Measurements from ENCODE around the gene MED20. TPM values are rescaled to one million over a fixed set of nuclear protein-coding genes. Genes with fewer than 3 reads are reported as not detected.
"Not testable (repeated sequence)": the region's sequence is repeated elsewhere in the genome, so short reads cannot be mapped to it uniquely, and the experiment has no call there.

The MED20 gene
- polyA plus RNA-seq, 1 of the 3 experiments (the other 2 are of a cell fraction): 25.1 TPM

DNA sequence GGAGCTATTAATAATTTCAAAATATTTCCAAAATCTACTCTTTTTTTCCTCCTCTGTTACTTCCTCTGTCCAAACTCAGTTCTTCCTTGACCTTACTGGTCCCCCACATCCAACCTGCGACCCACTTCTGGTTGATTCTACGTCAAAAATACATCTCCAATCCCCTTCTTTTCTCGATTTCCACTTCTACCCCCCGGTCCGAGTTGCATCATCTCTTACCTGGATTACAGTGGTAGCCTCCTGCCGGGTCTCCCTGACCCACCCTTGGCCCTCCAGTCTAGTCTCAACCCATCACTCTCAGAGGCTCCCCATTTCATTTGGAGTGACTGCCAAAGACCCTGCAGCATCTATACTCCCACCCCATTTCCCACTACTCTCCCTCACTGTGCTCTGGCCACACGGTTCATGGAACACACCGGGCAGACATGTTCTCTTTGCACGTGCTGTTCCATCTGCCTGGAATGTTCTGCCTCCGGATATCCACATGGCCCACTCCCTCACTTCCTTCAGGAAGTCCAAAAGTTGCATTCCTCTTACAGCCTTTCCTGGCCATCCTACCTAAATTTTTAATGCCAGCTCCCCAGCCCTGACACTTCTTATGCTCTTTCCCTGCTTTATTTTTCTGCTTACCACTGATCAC is 26.8 kb upstream of the MED20 start:
- no peak overlapping the region for H3K4me3 ChIP-seq (ENCODE audit: low read depth in 2 of 2, low read length in 1 of 2)
- H3F3A ChIP-seq (replicated peaks; ENCODE audit: insufficient read depth): peaks cover 11% of the 10 kb centered on the region
- no peaks in the 10 kb centered on the region for H3K79me2 ChIP-seq (ENCODE audit: insufficient read depth)
- ChIA-PET CTCF (interaction anchor here (0.7 to 1.7 kb wide), 2 partner anchors 160 to 849 kb away, joined by 3 to 4 read pairs; partner anchors contain the start of gene TOMM6), POLR2A (no interaction called here)
- WGBS (ENCODE audit: low lambda C conversion rate): 84% methylated on average over 10 of the region's 10 CpGs
- H3K9ac ChIP-seq: no peak overlapping the region
- H2AFZ ChIP-seq (ENCODE audit: low read depth): no peak overlapping the region
- no peak overlapping the region for H3K27ac ChIP-seq (ENCODE audit: low read depth in 2 of 2, low read length in 1 of 2)
- no peaks in the 10 kb centered on the region for H3K36me3 ChIP-seq (replicated peaks in 1 of 2; ENCODE audit: control insufficient read depth in 1 of 2, insufficient read depth in 2 of 2, low read length in 1 of 2)
- H3K4me2 ChIP-seq: no peak overlapping the region
- no peaks in the 10 kb centered on the region for H4K20me1 ChIP-seq (ENCODE audit: insufficient read depth)
- no peaks in the 10 kb centered on the region for H3K9me3 ChIP-seq
- no peak for TF ChIP-seq MEF2A (IDR thresholded peaks at IDR 0.05; ENCODE audit: borderline replicate concordance, low read depth)
- no peak for TF ChIP-seq GATA2 (CRISPR knock-in tag; IDR thresholded peaks at IDR 0.05)
- TF ChIP-seq, protein P1, sequence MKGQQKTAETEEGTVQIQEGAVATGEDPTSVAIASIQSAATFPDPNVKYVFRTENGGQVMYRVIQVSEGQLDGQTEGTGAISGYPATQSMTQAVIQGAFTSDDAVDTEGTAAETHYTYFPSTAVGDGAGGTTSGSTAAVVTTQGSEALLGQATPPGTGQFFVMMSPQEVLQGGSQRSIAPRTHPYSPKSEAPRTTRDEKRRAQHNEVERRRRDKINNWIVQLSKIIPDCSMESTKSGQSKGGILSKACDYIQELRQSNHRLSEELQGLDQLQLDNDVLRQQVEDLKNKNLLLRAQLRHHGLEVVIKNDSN (IDR thresholded peaks at IDR 0.05; ENCODE audit: borderline replicate concordance, low read depth): no peak
- TF ChIP-seq YY1 (IDR thresholded peaks at IDR 0.05; ENCODE audit: low read depth): no peak
- TF ChIP-seq RCOR1 (IDR thresholded peaks at IDR 0.05; ENCODE audit: low read length): no peak
- TF ChIP-seq, protein P2, sequence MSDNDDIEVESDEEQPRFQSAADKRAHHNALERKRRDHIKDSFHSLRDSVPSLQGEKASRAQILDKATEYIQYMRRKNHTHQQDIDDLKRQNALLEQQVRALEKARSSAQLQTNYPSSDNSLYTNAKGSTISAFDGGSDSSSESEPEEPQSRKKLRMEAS (IDR thresholded peaks at IDR 0.05; ENCODE audit: low read depth): no peak
- TF ChIP-seq RXRA (IDR thresholded peaks at IDR 0.05; ENCODE audit: borderline replicate concordance, low read depth): no peak
- no peak for TF ChIP-seq NRF1 (IDR thresholded peaks at IDR 0.05; ENCODE audit: low read depth, low read length)
- no peak for TF ChIP-seq RFX5 (IDR thresholded peaks at IDR 0.05; ENCODE audit: low read length)
- H3K27me3 ChIP-seq (ENCODE audit: insufficient read depth): no peaks in the 10 kb centered on the region
- no peaks in the 10 kb centered on the region for H3K4me1 ChIP-seq (ENCODE audit: control insufficient read depth in 1 of 2, insufficient read depth in 2 of 2, low read depth in 1 of 2, low read length in 1 of 2)
- no peaks in the 10 kb centered on the region for H3K9me2 ChIP-seq
- no peak for DNase-seq

DNA sequence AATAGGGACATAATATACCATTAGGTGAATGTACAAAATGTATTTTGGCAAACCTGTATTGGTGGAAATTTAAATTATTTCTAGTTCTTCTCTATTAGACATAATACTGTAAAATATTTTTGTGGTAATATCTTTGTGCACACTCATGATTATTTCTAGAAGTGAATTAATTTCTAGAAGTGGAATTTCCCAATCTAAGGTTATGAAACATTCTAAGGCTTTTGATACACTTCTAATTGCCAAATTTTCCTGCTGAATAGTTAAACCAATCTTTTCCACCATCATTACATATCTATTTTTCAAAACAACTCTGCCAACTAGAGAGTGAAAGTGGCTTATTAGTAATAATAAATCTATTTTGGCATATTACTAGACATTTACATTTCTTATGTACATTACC is 22.5 kb upstream of the MED20 start:
- Histone ChIP-seq H3K9ac (no peak overlapping the region), H3K9me2 (no peaks in the 10 kb centered on the region), H3K4me1 (ENCODE audit: control insufficient read depth in 1 of 2, insufficient read depth in 2 of 2, low read depth in 1 of 2, low read length in 1 of 2) (peaks cover 15 to 23% of the 10 kb centered on the region in 2 experiments; a peak in 3 of 4 replicates), H3F3A (replicated peaks; ENCODE audit: insufficient read depth) (peaks cover 19% of the 10 kb centered on the region), H3K27ac (ENCODE audit: low read depth in 2 of 2, low read length in 1 of 2) (no peak overlapping the region), H3K79me2 (ENCODE audit: insufficient read depth) (peaks cover 30% of the 10 kb centered on the region), H3K4me2 (no peak overlapping the region), H4K20me1 (ENCODE audit: insufficient read depth) (no peaks in the 10 kb centered on the region), H3K36me3 (replicated peaks in 1 of 2; ENCODE audit: control insufficient read depth in 1 of 2, insufficient read depth in 2 of 2, low read length in 1 of 2) (no peaks in the 10 kb centered on the region), H2AFZ (ENCODE audit: low read depth) (no peak overlapping the region), H3K4me3 (ENCODE audit: low read depth in 2 of 2, low read length in 1 of 2) (no peak overlapping the region), H3K9me3 (no peaks in the 10 kb centered on the region), H3K27me3 (ENCODE audit: insufficient read depth) (no peaks in the 10 kb centered on the region)
- DNase-seq: no peak
- CTCF ChIA-PET: interaction anchor here (1.1 to 10.3 kb wide), 4 partner anchors 22 to 156 kb away, joined by 3 to 96 read pairs (median 6); partner anchors contain the start of genes BYSL, MED20 and TOMM6
- POLR2A ChIA-PET: no interaction called here
- TF ChIP-seq SIN3A (IDR thresholded peaks at IDR 0.05; ENCODE audit: borderline replicate concordance, low read depth, low read length): no peak
- TF ChIP-seq, protein P3, sequence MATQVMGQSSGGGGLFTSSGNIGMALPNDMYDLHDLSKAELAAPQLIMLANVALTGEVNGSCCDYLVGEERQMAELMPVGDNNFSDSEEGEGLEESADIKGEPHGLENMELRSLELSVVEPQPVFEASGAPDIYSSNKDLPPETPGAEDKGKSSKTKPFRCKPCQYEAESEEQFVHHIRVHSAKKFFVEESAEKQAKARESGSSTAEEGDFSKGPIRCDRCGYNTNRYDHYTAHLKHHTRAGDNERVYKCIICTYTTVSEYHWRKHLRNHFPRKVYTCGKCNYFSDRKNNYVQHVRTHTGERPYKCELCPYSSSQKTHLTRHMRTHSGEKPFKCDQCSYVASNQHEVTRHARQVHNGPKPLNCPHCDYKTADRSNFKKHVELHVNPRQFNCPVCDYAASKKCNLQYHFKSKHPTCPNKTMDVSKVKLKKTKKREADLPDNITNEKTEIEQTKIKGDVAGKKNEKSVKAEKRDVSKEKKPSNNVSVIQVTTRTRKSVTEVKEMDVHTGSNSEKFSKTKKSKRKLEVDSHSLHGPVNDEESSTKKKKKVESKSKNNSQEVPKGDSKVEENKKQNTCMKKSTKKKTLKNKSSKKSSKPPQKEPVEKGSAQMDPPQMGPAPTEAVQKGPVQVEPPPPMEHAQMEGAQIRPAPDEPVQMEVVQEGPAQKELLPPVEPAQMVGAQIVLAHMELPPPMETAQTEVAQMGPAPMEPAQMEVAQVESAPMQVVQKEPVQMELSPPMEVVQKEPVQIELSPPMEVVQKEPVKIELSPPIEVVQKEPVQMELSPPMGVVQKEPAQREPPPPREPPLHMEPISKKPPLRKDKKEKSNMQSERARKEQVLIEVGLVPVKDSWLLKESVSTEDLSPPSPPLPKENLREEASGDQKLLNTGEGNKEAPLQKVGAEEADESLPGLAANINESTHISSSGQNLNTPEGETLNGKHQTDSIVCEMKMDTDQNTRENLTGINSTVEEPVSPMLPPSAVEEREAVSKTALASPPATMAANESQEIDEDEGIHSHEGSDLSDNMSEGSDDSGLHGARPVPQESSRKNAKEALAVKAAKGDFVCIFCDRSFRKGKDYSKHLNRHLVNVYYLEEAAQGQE (IDR thresholded peaks at IDR 0.05; ENCODE audit: low read depth, low read length): no peak

DNA sequence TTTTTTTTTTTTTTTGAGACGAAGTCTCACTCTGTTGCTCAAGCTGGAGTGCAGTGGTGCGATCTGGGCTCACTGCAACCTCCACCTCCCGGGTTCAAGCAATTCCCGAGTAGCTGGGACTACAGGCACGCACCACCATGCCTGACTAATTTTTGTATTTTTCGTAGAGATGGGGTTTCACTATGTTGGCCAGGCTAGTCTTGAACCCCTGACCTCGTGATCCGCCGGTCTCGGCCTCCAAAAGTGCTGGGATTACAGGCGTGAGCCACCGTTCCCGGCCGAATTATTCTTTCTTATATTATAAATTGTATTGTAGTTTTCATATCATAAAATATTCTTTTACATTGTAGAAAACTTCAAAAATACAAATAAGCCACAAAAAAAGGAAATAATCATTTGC is 21.9 kb upstream of the MED20 start:
- H3K4me2 ChIP-seq, POLR2A ChIA-PET: not testable (repeated sequence)

More for the DNA sequence above, 21.9 kb upstream of the MED20 start:
- H3K4me1 ChIP-seq (ENCODE audit: control insufficient read depth in 1 of 2, insufficient read depth in 2 of 2, low read depth in 1 of 2, low read length in 1 of 2): peaks cover 15 to 23% of the 10 kb centered on the region in 2 experiments; a peak in 3 of 4 replicates
- peaks cover 19% of the 10 kb centered on the region for H3F3A ChIP-seq (replicated peaks; ENCODE audit: insufficient read depth)
- H4K20me1 ChIP-seq (ENCODE audit: insufficient read depth); H3K4me3 ChIP-seq (ENCODE audit: low read depth in 2 of 2, low read length in 1 of 2); H3K9me2 ChIP-seq; H3K9me3 ChIP-seq; DNase-seq; H2AFZ ChIP-seq (ENCODE audit: low read depth); H3K36me3 ChIP-seq (replicated peaks in 1 of 2; ENCODE audit: control insufficient read depth in 1 of 2, insufficient read depth in 2 of 2, low read length in 1 of 2); H3K27me3 ChIP-seq (ENCODE audit: insufficient read depth); H3K9ac ChIP-seq: not testable (repeated sequence)
- 96% methylated on average over 14 of the region's 14 CpGs for WGBS (ENCODE audit: low lambda C conversion rate)
- CTCF ChIA-PET: interaction anchor here (1.9 to 10.3 kb wide), 4 partner anchors 22 to 156 kb away, joined by 5 to 96 read pairs (median 16); partner anchors contain the start of genes BYSL, MED20 and TOMM6
- peaks cover 36% of the 10 kb centered on the region for H3K79me2 ChIP-seq (ENCODE audit: insufficient read depth)
- 0 out of 4 replicates have a peak overlapping the region, but pooled peaks of 1 of the 2 experiments have one; percentile 69 for H3K27ac ChIP-seq (ENCODE audit: low read depth in 2 of 2, low read length in 1 of 2)

All from SK-N-SH (cell line).